Mesendoderm (in vitro differentiated cells): ENCODE measurements around the gene COL11A2.

Source experiments
- DNase-seq: peaks from one replicate; pipeline ENCODE4 v3.0.0; 2013
- H2AK5ac ChIP-seq: 2 replicates; pipeline ENCODE4 v1.6.1; 2013; ENCODE audit warnings: low read length, inconsistent platforms
- H2BK120ac ChIP-seq: 2 replicates; pipeline ENCODE4 v1.6.1; 2013; ENCODE audit warnings: low read depth, mild to moderate bottlenecking, low read length, moderate library complexity, mixed read lengths
- H2BK15ac ChIP-seq: replicated peaks from 2 replicates; pipeline ENCODE4 v1.6.1; 2013; ENCODE audit warnings: low read depth, mild to moderate bottlenecking, moderate library complexity
- H2BK5ac ChIP-seq: 2 replicates; pipeline ENCODE4 v1.6.1; 2013; ENCODE audit warnings: low read length, inconsistent platforms
- H3K18ac ChIP-seq: 2 replicates; pipeline ENCODE4 v1.6.1; 2013; ENCODE audit warnings: mild to moderate bottlenecking, low read length, mixed read lengths
- H3K23ac ChIP-seq: one replicate; pipeline ENCODE4 v1.6.1; 2013; ENCODE audit warnings: low read length
- H3K27ac ChIP-seq: 2 replicates; pipeline ENCODE4 v1.5.1; 2013; ENCODE audit warnings: low read depth, mild to moderate bottlenecking, inconsistent platforms, low read length, moderate library complexity
- H3K27me3 ChIP-seq: 2 replicates; pipeline ENCODE4 v1.6.1; 2013; ENCODE audit warnings: low read length, control low read depth, mild to moderate bottlenecking, inconsistent platforms; ENCODE audit not compliant: insufficient read depth, poor library complexity
- H3K36me3 ChIP-seq: 2 replicates; pipeline ENCODE4 v1.6.1; 2013; ENCODE audit warnings: low read length, inconsistent platforms; ENCODE audit not compliant: control insufficient read depth, insufficient read depth
- H3K4ac ChIP-seq: one replicate; pipeline ENCODE4 v1.6.1; 2013; ENCODE audit warnings: low read depth, mild to moderate bottlenecking, low read length, moderate library complexity
- H3K4me1 ChIP-seq: 2 replicates; pipeline ENCODE4 v1.6.1; 2013; ENCODE audit warnings: low read depth, low read length, inconsistent platforms; ENCODE audit not compliant: control insufficient read depth
- H3K4me2 ChIP-seq: 2 replicates; pipeline ENCODE4 v1.6.1; 2013; ENCODE audit warnings: low read length
- H3K4me3 ChIP-seq: 2 replicates; pipeline ENCODE4 v1.5.1; 2013; ENCODE audit warnings: mild to moderate bottlenecking, low read length
- H3K56ac ChIP-seq: one replicate; pipeline ENCODE4 v1.6.1; 2013; ENCODE audit warnings: low read length
- H3K79me1 ChIP-seq: 2 replicates; pipeline ENCODE4 v1.6.1; 2013; ENCODE audit warnings: low read length, inconsistent platforms
- H3K79me2 ChIP-seq: 2 replicates; pipeline ENCODE4 v1.6.1; 2013; ENCODE audit warnings: mild to moderate bottlenecking, low read length; ENCODE audit not compliant: control insufficient read depth, insufficient read depth
- H3K9ac ChIP-seq: 2 replicates; pipeline ENCODE4 v1.6.1; 2013; ENCODE audit warnings: low read length, inconsistent platforms
- H4K5ac ChIP-seq: one replicate; pipeline ENCODE4 v1.6.1; 2013; ENCODE audit warnings: low read length
- H4K8ac ChIP-seq: one replicate; pipeline ENCODE4 v1.6.1; 2013; ENCODE audit warnings: low read depth, mild to moderate bottlenecking, control low read depth, low read length, moderate library complexity
- WGBS: extraction: QIAGEN DNeasy Blood & Tissue Kit; methylation state at CpG from one replicate; pipeline ENCODE4 v1.1.7; 2013; ENCODE audit warnings: low lambda C conversion rate, missing lambda C conversion rate; ENCODE audit not compliant: insufficient coverage; ENCODE audit errors: extremely low coverage; 5-methylcytosine and 5-hydroxymethylcytosine counted together

The COL11A2 gene

DNA sequence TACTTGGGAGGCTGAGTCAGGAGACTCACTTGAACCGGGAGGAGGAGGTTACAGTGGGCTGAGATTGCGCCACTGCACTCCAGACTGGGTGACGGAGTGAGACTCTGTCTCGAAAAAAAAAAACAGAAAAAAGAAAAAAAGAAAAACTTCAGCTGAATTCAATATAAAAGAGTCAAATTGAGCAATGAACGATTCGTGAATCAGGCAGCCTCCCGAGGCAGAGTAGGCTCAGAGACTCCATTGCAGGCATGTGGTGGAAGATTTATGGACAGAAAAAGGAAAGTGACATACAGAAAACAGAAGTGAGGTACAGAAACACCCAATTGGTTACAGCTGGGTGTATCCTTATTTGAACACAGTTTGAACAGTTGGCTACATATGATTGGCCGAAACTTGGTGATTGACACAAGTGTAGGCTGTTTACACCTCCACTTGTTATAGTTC, 60.2 kb downstream of the COL11A2 start:
- WGBS: no CpG with 5 or more reads among the region's 8 CpGs
- Histone ChIP-seq H3K4me3 (no peak overlapping the region), H3K4ac (no peak overlapping the region)

DNA sequence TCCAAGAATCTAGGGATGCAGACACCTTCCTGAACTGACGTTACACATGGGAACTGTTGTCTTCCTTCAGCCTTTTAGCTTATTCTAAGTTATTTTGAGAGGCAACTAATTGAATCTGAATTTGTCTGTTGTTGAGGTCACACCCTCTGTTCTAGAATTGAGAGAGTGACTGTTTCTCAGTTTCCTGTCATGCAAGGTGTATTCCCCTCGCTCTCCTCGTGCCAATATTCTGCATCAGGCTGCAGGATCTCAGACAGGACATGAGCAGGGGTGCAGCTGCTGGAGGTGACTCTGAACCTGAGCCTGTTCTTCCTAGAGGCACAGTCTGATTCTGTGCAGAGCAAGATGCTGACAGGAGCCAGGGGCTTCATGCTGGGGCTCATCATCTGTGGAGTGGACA, 63.9 kb downstream of the COL11A2 start:
- Histone ChIP-seq H3K79me1 (peaks cover under 1% of the 10 kb centered on the region), H3K9ac (no peak overlapping the region), H2BK5ac (no peak overlapping the region), H3K4me2 (no peak overlapping the region), H3K27ac (no peak overlapping the region), H3K79me2 (peaks cover 3% of the 10 kb centered on the region), H3K36me3 (peaks cover 3% of the 10 kb centered on the region), H3K4me1 (no peaks in the 10 kb centered on the region), H2AK5ac (no peak overlapping the region), H3K27me3 (no peaks in the 10 kb centered on the region), H4K5ac (no peak overlapping the region), H3K4ac (no peak overlapping the region), H3K56ac (no peak overlapping the region), H4K8ac (no peak overlapping the region), H2BK120ac (no peak overlapping the region), H3K18ac (no peak overlapping the region), H3K4me3 (no peak overlapping the region), H3K23ac (no peak overlapping the region), H2BK15ac (no peak overlapping the region)
- WGBS: no CpG with 5 or more reads among the region's 3 CpGs
- DNase-seq: no peak

More for the DNA sequence above, 60.2 kb downstream of the COL11A2 start:
- no peak overlapping the region for H4K5ac ChIP-seq
- no peak overlapping the region for H4K8ac ChIP-seq
- no peak overlapping the region for H3K23ac ChIP-seq
- H3K36me3 ChIP-seq: peaks cover 3% of the 10 kb centered on the region
- no peak overlapping the region for H3K27ac ChIP-seq
- H2BK15ac ChIP-seq: no peak overlapping the region
- no peaks in the 10 kb centered on the region for H3K27me3 ChIP-seq
- no peak overlapping the region for H3K56ac ChIP-seq
- H2AK5ac ChIP-seq: no peak overlapping the region
- DNase-seq: no peak
- no peak overlapping the region for H3K9ac ChIP-seq
- H3K79me1 ChIP-seq: no peaks in the 10 kb centered on the region
- H3K18ac ChIP-seq: no peak overlapping the region
- no peaks in the 10 kb centered on the region for H3K4me1 ChIP-seq
- H3K4me2 ChIP-seq: no peak overlapping the region
- H2BK5ac ChIP-seq: no peak overlapping the region
- no peak overlapping the region for H2BK120ac ChIP-seq
- H3K79me2 ChIP-seq: no peaks in the 10 kb centered on the region

DNA sequence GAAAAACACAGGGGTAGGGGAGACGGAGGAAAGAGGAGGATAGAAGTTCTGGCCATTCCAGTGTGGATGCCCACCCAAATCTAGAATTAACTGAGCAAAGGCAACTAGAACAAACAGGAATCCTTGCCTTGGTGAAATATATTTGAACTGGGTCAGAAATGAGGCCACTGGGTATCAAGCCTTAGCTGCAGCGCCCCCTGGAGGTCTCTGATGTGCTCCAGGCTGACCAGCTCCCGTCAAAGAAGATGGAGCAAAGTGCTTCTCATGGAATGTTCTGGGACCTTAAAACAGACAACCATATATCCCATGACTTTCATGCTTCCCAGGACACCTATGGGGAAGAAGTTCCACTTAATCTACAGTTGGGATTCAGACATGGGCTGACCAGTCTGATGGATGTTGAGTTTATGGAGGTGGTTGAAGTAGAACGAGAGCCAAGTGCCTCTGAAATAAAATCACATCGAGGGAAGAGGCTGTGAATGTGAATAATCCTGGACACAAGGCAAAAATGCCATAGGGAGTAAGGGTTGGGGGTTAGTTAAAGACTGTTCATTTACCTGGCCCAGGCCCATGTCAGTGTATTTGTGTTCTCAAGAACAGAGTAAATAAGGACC, 66.1 kb downstream of the COL11A2 start:
- Histone ChIP-seq H4K5ac (no peak overlapping the region), H3K4me2 (no peak overlapping the region), H3K4ac (no peak overlapping the region), H3K9ac (no peak overlapping the region), H4K8ac (no peak overlapping the region), H3K23ac (no peak overlapping the region), H3K4me1 (no peaks in the 10 kb centered on the region), H2BK15ac (no peak overlapping the region), H2BK5ac (no peak overlapping the region), H2AK5ac (no peak overlapping the region), H3K27me3 (no peaks in the 10 kb centered on the region), H3K79me2 (peaks cover 12% of the 10 kb centered on the region), H2BK120ac (no peak overlapping the region), H3K27ac (no peak overlapping the region), H3K56ac (no peak overlapping the region), H3K18ac (no peak overlapping the region), H3K36me3 (peaks cover 3% of the 10 kb centered on the region), H3K4me3 (no peak overlapping the region), H3K79me1 (peaks cover 5% of the 10 kb centered on the region)
- DNase-seq: peak; percentile 68
- WGBS: no CpG with 5 or more reads among the region's 5 CpGs

DNA sequence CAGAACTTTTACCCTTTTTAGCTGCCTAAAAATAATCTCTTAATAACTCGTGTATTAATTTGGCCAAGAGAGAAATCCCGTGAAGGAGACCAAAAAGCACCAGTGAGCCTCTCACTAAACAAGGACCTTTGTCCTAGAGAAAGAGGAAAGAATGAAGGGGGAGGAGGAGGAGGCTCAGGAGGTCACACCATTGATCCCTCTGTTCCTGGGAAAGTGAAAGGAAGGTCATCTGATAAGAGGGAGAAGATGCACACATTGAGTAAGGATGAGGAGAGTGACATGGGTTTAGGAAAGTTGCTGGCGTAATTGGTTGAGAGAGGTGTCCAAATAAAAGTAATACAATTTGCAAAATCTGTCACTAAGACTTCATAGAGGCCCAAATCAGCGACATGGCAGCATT, 67.3 kb downstream of the COL11A2 start:
- no peak overlapping the region for H4K5ac ChIP-seq
- H3K79me1 ChIP-seq: peaks cover 5% of the 10 kb centered on the region
- H3K4me3 ChIP-seq: no peak overlapping the region
- no peak overlapping the region for H3K4me2 ChIP-seq
- H3K9ac ChIP-seq: no peak overlapping the region
- no peak overlapping the region for H3K18ac ChIP-seq
- H3K23ac ChIP-seq: no peak overlapping the region
- no peak overlapping the region for H3K56ac ChIP-seq
- no peak overlapping the region for H3K27ac ChIP-seq
- WGBS: no CpG with 5 or more reads among the region's 4 CpGs
- H3K36me3 ChIP-seq: no peaks in the 10 kb centered on the region
- H4K8ac ChIP-seq: no peak overlapping the region
- H2AK5ac ChIP-seq: no peak overlapping the region
- no peak for DNase-seq
- peaks cover 23% of the 10 kb centered on the region for H3K79me2 ChIP-seq
- H3K4me1 ChIP-seq: no peaks in the 10 kb centered on the region
- H3K27me3 ChIP-seq: no peaks in the 10 kb centered on the region
- H2BK5ac ChIP-seq: no peak overlapping the region
- H2BK120ac ChIP-seq: no peak overlapping the region
- no peak overlapping the region for H2BK15ac ChIP-seq
- H3K4ac ChIP-seq: no peak overlapping the region

DNA sequence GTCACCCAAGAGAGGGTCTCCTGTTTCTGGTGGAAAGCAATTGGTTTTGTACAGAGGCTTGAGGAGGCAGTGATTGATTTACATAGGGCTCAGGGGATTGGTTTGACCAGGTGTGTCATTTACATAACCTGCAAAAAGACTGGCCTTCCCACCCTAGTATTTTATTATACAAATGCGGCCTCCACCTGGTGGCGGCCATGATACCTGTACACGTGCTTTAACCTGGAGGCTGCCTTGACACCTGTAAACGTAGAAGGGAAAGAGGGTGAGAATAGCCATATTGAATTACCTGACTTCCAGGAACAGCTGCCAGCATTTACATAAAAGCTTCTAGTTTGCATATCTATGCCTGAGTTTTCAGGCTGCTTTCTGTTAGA, 67.8 kb downstream of the COL11A2 start:
- peaks cover 5% of the 10 kb centered on the region for H3K79me1 ChIP-seq
- no CpG with 5 or more reads among the region's 4 CpGs for WGBS

More for the DNA sequence above, 67.8 kb downstream of the COL11A2 start:
- Histone ChIP-seq H4K8ac (no peak overlapping the region), H2BK5ac (no peak overlapping the region), H3K4me1 (no peaks in the 10 kb centered on the region), H3K27ac (no peak overlapping the region), H2BK120ac (no peak overlapping the region), H3K18ac (no peak overlapping the region), H3K23ac (no peak overlapping the region), H2AK5ac (no peak overlapping the region), H3K4me3 (no peak overlapping the region), H3K36me3 (no peaks in the 10 kb centered on the region), H2BK15ac (no peak overlapping the region), H3K4ac (no peak overlapping the region), H3K4me2 (no peak overlapping the region), H3K79me2 (peaks cover 27% of the 10 kb centered on the region), H3K27me3 (no peaks in the 10 kb centered on the region), H3K9ac (no peak overlapping the region), H4K5ac (no peak overlapping the region), H3K56ac (no peak overlapping the region)
- DNase-seq: no peak
